H1 (cell line): ENCODE measurements around the gene CCL17. TPM values are rescaled to one million over a fixed set of nuclear protein-coding genes. Genes with fewer than 3 reads are reported as not detected.

ENCODE experiments used
- BCL11A ChIP-seq, 2 experiments: IDR thresholded peaks; one replicate each; pipeline ENCODE4 v1.6.1; 2011; ENCODE audit warnings: low read depth in 2 of 2, low read length in 2 of 2, mild to moderate bottlenecking in 2 of 2
- CTBP2 ChIP-seq: IDR thresholded peaks from 2 replicates; pipeline ENCODE4 v1.7.0; 2011; ENCODE audit warnings: borderline replicate concordance, mild to moderate bottlenecking, moderate library complexity, mixed read lengths, low read length; ENCODE audit not compliant: insufficient read depth, insufficient read length
- GTF2F1 ChIP-seq: IDR thresholded peaks from 2 replicates; pipeline ENCODE4 v1.6.1; 2012; ENCODE audit warnings: low read depth, low read length, improper control_type of control experiment, borderline replicate concordance
- KDM5A ChIP-seq: fragments of 200-600 bp; IDR thresholded peaks from 2 replicates; pipeline ENCODE4 v1.7.1; 2012; ENCODE audit warnings: mild to moderate bottlenecking, low read length, inconsistent platforms, mixed read lengths
- POU5F1 ChIP-seq: IDR thresholded peaks from 2 replicates; pipeline ENCODE4 v1.6.1; 2011; ENCODE audit warnings: low read depth, mild to moderate bottlenecking, low read length, moderate library complexity
- RAD21 ChIP-seq, 2 experiments: IDR thresholded peaks in 1 of 2; conservative IDR thresholded peaks in 1 of 2; 2 replicates each; pipeline ENCODE4 v1.6.1; 2011; ENCODE audit warnings: low read depth in 2 of 2, low read length in 2 of 2, improper control_type of control experiment in 1 of 2, inconsistent platforms in 1 of 2, mild to moderate bottlenecking in 1 of 2, moderate library complexity in 1 of 2
- polyA plus RNA-seq, 7 experiments: library from polyadenylated mRNA; depleted of rRNA in 3 of 7; stranded (reverse) in 5 of 7; unstranded in 2 of 7; fragments of >200 nt in 5 of 7; fragments of 200-250 nt in 2 of 7; gene quantifications; 1 replicate in 5 of 7; 2 replicates in 1 of 7; 4 replicates in 1 of 7; pipeline versions ENCODE4 v1.2.1 to v1.2.3, GENCODE V29; 2011 to 2013; ENCODE audit warnings: missing spikeins in 2 of 7, mixed read lengths in 2 of 7
- total RNA-seq: library from RNA; stranded (reverse); fragmentation: NEBNext Ultra II Directional; extraction: Animal tissue kit (Norgen Biotek cat#: 25700); gene quantifications from 2 replicates; pipeline ENCODE4 v1.2.1, GENCODE V29; 2021
- TF ChIP-seq, protein P1 (sequence below): fragments of 300-600 bp; sonication (generic); IDR thresholded peaks from 2 replicates; pipeline ENCODE4 v1.7.1; 2012; ENCODE audit warnings: low read length, moderate library complexity, mild to moderate bottlenecking, inconsistent platforms; ENCODE audit not compliant: insufficient replicate concordance
- TF ChIP-seq, protein P2 (sequence below): IDR thresholded peaks from 2 replicates; pipeline ENCODE4 v1.6.1; 2011; ENCODE audit warnings: low read length, improper control_type of control experiment

The CCL17 gene
- total and polyA plus RNA-seq, 2 of the 8 experiments (the other 6 are each of a cell fraction or from before 2014, with no cell fraction given), result not detected

DNA sequence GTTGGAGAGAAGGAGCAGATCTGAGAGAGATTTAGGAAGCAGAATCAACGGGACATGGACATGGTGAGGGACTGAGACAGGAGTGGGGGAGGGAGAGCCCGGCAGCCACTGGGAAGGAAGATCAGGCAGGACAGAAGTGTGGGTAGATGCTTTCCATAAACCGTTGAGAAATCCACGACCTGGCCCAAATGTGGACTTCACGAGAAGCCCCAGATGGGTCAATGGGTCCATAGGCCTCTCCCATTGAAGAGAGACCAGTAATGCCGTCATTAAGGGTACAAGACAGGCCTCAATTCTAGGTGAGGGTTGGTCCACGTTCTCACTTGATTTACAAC, 46.5 kb upstream of the CCL17 start (continued):
- TF ChIP-seq, protein P1, sequence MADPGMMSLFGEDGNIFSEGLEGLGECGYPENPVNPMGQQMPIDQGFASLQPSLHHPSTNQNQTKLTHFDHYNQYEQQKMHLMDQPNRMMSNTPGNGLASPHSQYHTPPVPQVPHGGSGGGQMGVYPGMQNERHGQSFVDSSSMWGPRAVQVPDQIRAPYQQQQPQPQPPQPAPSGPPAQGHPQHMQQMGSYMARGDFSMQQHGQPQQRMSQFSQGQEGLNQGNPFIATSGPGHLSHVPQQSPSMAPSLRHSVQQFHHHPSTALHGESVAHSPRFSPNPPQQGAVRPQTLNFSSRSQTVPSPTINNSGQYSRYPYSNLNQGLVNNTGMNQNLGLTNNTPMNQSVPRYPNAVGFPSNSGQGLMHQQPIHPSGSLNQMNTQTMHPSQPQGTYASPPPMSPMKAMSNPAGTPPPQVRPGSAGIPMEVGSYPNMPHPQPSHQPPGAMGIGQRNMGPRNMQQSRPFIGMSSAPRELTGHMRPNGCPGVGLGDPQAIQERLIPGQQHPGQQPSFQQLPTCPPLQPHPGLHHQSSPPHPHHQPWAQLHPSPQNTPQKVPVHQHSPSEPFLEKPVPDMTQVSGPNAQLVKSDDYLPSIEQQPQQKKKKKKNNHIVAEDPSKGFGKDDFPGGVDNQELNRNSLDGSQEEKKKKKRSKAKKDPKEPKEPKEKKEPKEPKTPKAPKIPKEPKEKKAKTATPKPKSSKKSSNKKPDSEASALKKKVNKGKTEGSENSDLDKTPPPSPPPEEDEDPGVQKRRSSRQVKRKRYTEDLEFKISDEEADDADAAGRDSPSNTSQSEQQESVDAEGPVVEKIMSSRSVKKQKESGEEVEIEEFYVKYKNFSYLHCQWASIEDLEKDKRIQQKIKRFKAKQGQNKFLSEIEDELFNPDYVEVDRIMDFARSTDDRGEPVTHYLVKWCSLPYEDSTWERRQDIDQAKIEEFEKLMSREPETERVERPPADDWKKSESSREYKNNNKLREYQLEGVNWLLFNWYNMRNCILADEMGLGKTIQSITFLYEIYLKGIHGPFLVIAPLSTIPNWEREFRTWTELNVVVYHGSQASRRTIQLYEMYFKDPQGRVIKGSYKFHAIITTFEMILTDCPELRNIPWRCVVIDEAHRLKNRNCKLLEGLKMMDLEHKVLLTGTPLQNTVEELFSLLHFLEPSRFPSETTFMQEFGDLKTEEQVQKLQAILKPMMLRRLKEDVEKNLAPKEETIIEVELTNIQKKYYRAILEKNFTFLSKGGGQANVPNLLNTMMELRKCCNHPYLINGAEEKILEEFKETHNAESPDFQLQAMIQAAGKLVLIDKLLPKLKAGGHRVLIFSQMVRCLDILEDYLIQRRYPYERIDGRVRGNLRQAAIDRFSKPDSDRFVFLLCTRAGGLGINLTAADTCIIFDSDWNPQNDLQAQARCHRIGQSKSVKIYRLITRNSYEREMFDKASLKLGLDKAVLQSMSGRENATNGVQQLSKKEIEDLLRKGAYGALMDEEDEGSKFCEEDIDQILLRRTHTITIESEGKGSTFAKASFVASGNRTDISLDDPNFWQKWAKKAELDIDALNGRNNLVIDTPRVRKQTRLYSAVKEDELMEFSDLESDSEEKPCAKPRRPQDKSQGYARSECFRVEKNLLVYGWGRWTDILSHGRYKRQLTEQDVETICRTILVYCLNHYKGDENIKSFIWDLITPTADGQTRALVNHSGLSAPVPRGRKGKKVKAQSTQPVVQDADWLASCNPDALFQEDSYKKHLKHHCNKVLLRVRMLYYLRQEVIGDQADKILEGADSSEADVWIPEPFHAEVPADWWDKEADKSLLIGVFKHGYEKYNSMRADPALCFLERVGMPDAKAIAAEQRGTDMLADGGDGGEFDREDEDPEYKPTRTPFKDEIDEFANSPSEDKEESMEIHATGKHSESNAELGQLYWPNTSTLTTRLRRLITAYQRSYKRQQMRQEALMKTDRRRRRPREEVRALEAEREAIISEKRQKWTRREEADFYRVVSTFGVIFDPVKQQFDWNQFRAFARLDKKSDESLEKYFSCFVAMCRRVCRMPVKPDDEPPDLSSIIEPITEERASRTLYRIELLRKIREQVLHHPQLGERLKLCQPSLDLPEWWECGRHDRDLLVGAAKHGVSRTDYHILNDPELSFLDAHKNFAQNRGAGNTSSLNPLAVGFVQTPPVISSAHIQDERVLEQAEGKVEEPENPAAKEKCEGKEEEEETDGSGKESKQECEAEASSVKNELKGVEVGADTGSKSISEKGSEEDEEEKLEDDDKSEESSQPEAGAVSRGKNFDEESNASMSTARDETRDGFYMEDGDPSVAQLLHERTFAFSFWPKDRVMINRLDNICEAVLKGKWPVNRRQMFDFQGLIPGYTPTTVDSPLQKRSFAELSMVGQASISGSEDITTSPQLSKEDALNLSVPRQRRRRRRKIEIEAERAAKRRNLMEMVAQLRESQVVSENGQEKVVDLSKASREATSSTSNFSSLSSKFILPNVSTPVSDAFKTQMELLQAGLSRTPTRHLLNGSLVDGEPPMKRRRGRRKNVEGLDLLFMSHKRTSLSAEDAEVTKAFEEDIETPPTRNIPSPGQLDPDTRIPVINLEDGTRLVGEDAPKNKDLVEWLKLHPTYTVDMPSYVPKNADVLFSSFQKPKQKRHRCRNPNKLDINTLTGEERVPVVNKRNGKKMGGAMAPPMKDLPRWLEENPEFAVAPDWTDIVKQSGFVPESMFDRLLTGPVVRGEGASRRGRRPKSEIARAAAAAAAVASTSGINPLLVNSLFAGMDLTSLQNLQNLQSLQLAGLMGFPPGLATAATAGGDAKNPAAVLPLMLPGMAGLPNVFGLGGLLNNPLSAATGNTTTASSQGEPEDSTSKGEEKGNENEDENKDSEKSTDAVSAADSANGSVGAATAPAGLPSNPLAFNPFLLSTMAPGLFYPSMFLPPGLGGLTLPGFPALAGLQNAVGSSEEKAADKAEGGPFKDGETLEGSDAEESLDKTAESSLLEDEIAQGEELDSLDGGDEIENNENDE, result no peak
- TF ChIP-seq POU5F1 (no peak), GTF2F1 (no peak), RAD21 (IDR thresholded peaks at IDR 0.05 in 1 of 2, conservative IDR thresholded peaks at IDR 0.05 in 1 of 2; ENCODE audit: low read depth in 2 of 2, low read length in 2 of 2) (no peak), KDM5A (no peak), BCL11A (IDR thresholded peaks at IDR 0.05; ENCODE audit: low read depth in 2 of 2, low read length in 2 of 2) (no peak), CTBP2 (no peak)
- TF ChIP-seq, protein P2, sequence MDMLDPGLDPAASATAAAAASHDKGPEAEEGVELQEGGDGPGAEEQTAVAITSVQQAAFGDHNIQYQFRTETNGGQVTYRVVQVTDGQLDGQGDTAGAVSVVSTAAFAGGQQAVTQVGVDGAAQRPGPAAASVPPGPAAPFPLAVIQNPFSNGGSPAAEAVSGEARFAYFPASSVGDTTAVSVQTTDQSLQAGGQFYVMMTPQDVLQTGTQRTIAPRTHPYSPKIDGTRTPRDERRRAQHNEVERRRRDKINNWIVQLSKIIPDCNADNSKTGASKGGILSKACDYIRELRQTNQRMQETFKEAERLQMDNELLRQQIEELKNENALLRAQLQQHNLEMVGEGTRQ, result no peak
- TF ChIP-seq, all 59 proteins: peak for 0
